ELF-1 (cell line): Measurements from ENCODE around the gene BNIP3.
A peak's percentile ranks its signal among the peaks of the same experiment; 100 is the strongest.
"Not testable (repeated sequence)": the region's sequence is repeated elsewhere in the genome, so short reads cannot be mapped to it uniquely, and the experiment has no call there.

Experiments used
- DNase-seq: peaks from one replicate; pipeline ENCODE4 v3.0.0-alpha.2; 2016; ENCODE audit warnings: low read depth, low spot score

Gene BNIP3

DNA sequence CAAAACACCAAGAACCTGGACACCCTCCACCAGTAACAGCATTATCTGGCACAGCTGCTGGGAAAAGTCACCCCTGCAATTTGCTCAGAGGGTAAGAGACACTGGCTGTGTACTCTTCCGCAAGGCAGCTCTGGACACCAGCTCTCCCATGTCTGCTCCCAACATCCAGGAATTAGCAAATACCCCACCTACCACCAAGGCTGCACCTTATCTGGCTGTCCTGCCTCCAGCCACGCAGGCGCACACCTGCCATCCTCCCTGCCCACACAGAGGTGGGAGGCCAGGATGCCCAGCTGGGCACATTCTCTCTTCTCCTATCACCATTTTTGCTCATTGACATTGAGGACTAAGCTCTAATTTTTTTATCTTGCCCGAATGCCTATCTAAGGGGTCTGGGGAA, 20.3 kb upstream of the BNIP3 start:
- DNase-seq, result no peak

DNA sequence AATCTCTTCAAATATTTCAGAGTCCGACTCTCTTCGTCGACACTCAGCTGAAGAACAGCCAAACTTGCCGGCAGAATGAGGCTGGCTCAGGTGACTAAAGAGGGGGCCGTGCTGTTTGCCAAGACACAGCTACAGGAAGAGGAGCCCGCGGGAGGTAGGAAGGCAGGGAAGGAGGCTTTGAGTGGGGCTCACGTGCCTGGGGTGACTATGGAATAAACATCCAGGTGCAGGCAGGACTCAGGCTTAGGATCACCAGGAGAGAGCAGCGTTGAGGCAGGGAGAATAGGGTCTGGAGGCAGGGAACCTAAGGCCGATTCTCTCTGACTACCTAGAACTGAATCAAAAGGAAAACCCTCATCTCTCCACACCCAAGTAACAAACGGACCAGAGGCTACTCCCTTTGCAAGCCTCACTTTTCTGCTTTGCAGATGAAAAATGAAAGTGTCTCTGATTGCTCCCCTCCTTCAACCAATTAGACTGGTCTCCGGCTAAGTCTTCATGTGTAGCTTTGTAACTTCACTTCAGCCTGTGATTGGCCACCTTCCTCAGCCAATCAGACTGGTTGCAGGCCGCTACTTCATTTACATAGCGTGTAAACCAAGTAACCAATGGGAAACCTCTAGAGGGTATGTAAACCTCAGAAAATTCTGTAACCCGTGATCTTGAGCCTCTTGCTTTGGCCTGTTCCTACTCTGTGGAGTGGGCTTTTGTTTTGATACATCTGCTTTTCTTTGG, 19.7 kb upstream of the BNIP3 start:
- DNase-seq, result peak; percentile 72

DNA sequence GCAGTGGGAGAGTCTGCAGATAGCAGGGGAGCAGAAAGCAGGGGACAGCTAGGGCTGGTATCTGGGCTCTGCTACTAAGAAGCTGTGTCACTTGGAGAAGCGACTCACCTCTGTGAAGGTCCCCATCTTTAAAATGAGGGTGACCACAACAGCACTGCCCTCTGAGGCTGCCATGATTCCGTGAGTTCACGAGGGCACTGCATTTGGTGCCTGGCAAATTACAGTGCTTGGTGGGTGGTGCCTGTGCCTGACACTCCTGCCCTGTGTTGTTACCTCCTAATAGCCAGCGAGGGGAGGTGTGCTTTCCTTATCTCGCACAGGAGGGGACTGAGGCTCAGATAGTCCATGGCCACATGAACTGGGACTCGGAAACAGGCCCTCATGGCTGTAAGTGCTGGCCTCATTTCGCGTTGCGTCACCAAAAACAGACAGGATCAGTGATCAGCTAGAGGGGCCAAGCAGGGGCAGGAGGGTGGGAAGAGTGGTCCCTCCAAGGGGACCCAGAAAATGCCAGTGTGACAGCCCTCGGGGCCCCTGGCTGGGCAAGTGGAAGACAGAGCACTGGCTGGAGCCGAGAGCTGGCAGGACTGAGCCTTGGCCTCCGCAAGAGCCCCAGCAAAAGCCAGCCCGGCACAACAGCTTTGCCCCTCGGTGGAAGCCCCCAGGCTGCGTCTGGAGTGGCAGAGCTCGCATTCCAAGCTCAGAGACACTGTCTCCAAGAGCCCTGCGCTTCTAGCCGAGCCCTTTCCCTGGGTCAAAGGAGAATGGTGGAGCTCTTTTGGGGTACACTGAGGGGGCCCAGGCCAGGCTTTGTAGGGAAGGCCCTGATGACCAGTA, 17.3 kb upstream of the BNIP3 start:
- DNase-seq, result peak; percentile 70

DNA sequence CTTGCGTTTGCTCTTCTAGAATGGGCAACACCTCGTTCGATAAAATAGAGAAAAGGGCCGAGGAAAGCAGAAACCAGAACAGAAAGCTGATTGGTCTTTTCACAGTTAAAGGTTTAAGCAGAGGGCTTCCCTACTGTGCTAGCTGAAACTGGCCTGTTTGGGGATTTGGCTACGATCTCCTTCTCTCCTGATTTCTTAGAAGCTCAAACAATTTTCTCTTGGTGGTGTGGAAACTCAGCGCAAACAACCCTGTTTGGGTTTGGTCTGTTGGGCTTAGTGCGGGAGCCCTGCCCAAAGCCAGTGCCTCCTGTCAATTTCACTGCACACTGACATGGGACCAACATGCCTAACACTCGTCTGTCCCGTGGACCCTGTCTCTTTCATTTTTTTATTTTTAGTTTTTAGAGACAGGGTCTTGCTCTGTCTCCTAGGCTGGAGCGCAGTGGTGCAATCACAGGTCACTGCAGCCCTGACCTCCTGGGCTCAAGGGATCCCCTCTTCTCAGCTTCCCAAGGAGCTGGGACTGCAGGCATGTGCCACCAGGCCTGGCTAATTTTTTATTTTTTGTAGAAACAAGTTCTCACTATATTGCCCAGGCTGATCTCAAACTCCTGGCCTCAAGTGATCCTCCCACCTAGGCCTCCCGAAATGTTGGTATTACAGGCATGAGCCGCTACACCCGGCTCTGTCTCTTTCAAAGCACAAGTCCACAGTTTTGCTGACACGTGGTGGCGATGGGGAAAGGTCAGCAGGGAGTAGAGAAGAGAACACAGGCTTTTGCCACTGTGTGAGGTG, 16.5 kb upstream of the BNIP3 start:
- no peak for DNase-seq

DNA sequence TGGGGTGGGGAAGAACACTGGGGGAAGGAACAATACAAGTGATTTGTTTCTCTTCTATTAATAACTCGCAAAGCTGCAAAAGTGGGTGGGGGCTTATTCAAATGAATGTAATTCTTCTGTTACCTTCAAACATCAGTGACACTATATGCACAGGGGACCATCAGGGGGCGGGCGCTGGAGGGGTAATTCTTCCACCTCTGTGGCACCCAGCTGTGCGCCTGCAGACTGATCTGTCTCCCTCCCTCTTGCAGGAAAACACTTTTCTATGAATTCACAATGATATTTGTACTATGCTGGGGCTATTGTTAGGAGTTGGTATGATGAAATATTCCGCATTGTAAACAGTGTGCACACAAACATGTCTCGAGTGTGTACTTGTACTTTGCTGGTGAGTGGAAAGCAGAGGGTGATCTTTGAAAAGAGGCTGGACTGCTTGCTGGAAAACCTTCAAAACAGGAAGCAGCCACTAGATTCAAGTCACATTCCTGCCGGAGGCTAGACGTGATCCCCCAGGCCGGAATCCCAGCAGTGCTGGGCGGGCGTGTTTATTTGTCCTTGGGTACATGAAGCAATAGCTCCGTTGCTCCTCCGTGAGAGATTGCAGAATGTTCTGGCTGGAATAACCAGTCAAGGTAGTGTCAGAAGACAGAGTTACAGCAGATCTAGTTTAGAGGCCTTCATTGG, 15.8 kb upstream of the BNIP3 start:
- DNase-seq, result peak; percentile 96

DNA sequence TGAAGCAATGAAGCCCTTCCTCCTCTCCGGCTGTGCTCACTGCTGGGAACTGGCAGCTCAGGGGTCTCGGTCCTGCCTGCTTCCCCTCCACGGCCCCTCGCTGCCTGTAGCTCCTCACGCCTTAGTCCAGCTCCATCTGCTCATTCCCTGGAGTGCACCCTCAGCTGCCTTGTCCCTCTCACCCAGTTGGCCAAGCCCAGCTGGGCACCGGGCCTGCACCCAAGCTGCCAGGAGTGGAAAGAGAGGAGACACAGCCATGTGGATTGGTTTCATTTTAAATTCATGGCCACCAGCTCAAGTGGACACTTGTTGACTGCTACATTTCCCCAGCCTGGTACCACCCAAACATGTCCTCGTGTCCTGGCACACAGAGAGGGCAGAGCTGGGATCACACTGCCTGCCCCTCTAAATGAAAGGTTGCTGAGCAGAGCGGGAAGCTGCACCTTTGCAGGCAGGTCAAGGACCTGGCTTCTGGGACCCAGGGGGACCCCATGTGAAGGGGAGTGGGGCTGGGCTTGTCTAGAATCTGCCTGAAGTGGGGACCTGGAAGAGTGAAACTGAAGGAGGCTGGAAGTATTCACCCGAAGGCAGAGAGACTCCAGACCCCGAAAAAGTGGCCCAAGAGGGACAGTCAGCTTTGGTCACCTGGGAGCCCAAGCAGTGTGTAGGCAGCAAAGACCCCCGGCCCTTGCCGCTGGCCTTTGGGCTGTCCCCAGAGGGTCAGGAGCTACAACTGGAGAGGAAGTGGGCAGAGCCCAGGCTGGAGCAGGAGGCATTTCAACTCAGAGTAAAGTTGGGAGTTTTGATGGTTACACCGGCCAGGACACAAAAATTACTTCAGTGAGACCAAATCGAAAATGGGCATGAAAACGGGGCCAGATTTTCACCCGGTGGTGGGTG, 15.0 kb upstream of the BNIP3 start:
- no peak for DNase-seq

DNA sequence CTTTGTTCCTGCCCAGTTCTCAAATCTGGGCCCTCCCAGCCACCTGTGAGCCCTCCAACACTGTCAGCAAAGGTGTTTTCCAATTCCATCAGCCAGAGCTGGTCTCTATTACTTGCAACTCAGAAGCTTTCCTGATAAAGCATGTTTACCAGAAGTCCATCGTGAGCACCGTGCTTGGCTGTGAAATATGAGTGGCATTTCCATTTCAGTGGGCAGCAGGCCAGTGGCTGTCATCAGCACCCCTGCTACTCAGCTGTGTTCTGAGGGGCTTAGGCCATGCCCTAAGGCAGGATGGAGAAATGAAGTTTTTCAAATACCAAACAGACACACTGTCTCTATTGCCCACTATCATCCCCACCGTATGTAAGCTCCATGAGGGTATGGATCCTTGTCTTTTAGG, 12.7 kb upstream of the BNIP3 start:
- no peak for DNase-seq

DNA sequence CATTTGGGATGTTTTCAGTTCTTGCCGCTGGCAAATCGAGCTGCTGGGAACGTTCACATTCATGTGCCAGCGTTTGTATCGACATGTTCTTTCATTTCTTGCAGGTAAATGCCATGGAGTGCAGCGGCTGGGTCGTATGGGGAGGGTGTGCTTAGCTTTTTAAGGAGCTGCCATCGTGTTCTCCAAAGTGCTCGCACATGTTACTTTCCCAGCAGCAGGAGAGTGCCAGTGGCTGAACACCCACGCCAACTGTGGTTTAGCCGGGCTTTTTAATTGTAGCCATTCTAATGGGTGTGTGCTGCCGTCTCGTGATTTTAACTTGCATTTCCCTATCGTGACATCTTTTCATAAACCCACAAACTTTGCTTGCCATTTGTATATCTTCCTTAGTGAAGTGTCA, 11.6 kb upstream of the BNIP3 start:
- no peak for DNase-seq

DNA sequence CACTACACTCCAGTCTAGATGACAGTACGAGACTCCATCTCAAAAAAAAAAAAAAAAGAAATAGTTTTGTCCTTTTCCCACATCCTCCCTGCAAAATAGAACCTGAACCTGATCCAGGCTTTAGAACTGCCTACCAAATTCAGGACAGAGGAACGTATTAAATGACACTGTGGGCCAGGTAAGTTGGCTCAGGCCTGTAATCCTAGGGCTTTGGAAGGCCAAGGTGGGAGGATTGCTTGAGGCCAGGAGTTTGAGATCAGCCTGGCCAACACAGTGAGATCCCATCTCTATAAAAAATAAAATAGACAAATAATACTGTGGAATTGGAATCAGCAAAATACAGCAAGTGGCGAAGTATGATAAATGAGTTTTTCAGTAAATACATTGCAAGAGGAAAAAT, 10.0 kb upstream of the BNIP3 start:
- DNase-seq, result no peak

DNA sequence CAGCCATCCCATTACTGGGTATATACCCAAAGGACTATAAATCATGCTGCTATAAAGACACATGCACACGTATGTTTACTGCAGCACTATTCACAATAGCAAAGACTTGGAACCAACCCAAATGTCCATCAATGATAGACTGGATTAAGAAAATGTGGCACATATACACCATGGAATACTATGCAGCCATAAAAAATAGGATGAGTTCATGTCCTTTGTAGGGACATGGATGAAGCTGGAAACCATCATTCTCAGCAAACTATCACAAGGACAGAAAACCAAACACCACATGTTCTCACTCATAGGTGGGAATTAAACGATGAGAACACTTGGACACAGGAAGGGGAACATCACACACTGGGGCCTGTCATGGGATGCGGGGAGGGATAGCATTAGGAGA, 6.1 kb upstream of the BNIP3 start:
- DNase-seq, result not testable (repeated sequence)

DNA sequence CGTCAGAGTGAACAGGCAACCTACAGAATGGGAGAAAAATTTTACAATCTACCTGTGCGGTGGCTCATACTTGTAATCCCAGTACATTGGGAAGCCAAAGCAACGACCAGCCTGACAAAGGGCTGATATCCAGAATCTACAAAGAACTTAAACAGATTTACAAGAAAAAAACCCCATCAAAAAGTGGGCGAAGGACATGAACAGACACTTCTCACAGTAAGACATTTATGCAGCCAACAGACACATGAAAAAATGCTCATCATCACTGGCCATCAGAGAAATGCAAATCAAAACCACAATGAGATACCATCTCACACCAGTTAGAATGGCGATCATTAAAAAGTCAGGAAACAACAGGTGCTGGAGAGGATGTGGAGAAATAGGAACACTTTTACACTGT, 5.6 kb upstream of the BNIP3 start:
- not testable (repeated sequence) for DNase-seq

DNA sequence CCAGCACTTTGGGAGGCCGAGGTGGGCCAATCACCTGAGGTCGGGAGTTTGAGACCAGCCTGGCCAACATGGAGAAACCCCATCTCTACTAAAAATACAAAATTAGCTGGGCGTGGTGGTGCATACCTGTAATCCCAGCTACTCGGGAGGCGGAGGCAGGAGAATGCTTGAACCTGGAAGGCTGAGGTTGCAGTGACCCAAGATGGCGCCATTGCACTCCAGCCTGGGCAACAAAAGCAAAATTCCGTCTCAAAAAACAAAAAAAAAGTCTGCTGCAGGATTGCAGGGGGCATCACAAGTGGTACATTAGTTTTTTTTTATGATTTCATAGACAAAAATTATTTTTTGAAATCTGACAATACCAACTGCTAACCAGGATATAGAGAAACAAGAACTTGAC, 5.1 kb upstream of the BNIP3 start:
- DNase-seq, result not testable (repeated sequence)

DNA sequence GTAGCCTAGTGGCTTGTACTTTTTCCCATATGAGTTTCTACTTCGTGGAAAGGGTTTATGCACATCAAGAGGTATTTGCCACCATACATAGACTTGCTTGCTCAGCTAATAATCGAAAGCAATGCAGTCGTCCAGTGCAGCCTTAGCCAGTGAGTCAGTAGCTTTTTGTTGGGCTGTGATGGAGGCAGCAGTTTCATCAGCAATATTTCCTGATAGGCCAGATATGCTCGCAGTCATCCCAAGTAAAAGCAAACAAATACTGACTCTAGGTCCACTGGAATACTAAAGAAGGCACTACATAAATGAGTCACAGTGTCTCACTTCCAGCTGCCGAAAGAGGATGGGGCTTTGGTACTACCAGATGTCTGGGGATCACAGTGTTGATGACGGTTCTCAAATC, 2.1 kb upstream of the BNIP3 start:
- DNase-seq, result no peak

DNA sequence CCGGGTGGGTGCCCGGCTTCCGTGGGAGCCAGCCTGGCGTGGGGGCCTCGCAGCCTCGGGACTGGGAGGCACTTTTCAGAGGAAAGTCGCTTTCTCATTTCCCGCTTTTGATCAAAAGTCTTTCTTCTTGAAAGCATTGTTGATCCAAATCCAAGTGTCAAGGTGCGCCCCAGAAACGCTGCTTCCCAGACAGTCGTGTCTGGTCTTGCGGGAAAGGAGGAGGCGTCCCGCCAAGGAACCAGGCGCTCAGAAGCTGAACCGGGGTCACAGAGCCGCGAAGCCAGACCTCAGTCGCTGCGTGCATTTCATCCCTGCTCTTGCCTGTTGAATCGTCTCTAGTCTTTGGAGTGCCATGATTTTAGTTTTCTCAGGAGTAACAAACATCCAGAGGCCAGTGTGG, 1.1 kb upstream of the BNIP3 start:
- DNase-seq, result no peak

DNA sequence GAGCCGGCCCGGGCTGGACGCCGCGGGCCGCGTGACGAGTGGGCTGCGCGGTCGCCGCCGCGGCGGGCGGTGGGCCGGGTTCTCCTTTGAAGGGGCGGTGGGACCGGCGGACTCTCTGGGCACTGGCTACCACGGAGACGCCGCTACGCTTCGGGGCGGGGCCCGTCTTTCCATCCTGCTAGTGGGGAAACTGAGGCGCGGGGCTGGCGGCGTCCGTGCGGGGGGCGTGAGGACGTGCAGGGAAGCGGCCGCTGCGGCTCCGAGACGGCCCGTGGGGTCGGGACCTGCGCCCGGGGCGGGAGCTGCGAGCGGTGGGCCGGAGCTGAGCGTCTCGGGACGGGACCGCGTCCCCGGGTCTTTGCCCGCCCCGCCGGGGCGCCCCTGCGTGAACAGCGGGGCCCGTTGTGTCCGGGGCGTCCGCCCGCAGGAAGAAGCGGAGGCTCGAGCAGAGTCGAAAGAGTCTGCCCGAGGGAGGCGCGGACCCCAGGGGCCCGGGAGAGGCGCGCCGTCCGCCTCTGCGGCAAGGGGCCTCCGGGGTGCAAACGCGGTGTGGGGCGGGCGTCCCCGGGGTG, 548 bp upstream of the BNIP3 start:
- no peak for DNase-seq

DNA sequence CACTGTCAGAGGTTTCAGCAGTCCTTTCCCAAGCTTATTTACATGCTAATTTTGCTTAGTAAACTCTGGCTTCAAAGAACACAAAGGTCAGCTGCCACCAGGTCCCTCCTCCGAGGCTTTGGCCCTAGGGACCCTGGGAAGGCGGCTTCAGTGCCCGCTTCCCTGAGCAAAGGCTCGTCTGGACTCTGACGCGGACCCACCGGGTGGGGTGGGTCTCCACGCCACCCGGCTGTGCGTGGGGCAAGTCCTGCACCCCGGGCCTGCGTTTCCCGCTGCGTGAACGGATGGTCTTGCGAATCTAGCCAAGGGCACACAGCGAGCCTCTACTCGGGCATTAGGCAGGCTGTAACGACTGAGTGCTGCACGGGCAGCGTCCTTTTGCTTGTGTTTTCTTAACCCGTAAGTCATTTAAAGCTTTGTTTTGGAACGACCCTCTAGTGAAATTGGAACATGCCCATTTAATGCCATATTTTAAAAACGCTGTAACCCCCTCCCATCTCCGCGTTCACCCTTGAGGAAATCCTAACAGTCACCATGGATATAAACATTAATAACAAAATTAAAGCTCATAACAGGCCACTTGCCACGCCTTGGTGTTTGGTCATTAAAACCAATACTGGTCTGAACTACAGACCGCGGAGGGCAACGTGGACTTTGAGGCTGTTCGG, 828 bp downstream of the BNIP3 start:
- peak; percentile 73 for DNase-seq

DNA sequence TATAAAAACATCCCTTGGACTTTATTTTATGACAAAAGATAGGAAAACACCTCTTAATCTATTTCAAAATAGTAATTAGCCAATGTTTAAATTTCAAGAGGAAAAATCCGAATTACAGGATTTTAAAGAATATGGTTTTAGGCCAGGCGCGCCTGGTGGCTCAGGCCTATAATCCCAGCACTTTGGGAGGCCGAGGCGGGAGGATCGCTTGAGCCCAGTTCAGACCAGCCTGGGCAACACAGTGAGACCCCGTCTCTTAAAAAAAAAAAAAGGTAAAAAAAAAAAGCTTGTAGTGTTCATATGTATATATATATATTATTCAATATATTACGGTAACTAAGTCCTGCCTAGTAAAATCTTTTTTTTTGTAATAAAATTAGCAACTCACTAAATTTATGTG, 1.4 kb downstream of the BNIP3 start:
- no peak for DNase-seq

DNA sequence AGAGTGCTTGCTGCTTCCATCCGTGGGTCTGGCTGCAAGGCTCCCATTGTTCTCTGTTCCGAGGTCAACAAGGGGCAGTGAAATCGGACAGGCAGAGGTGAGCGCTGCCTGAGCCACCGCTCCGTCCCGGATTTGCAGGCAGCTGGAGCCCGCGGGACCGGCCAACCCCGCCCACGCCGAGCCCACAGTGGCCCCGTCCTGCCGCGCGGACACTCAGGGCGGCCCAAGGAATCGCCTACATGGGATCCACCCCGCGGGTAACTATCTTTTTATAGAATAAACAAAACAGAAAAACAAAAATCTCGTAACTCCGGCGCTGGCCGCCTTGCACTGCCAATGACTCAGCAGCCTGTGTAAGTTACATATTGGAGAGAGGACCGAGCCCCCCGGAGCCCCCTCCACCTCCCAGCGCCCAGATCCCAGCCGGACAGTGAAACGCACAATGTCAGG, 1.9 kb downstream of the BNIP3 start:
- DNase-seq, result peak; percentile 70

DNA sequence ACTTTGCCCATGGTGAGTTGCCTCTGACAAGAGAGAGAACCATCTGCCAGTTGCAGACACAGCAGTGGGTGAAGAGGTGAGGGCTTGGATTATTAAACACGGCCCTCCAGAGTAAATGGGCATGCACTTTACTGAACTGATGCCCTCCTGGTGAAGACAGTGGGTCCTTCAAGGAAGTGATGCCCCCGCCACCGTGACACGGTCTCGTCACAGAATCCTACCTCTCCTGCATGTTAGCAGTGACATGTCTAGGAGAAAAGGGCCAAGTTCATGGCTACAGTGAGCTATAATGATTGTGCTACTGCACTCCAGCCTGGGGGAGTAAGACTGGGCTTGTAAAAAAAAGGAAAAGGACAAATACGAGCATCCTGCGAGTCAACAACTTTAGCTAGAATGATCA, 2.4 kb downstream of the BNIP3 start:
- DNase-seq, result no peak

DNA sequence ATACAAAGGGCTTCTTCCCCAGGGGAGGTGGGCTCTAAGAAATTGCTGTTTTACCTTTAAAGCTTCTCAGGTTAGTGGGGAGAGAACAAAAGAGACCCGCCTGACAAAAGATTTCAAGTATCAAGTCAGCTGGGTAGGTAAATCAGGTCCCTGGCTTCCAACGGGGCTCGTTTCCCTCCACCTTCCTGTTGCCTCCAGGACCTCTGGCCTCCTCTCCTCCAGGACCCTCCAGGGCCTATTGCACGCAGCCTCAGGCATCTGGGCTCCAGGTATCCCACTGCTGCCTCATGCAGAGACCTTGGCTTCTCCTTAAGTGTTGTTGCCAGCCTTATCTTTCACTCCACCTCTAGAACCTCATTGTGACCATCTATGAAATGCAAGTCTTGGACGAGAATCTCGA, 2.9 kb downstream of the BNIP3 start:
- peak; percentile 44 for DNase-seq
